Panc1 (cell line): ENCODE data around the gene CD84. TPM values are rescaled to one million over a fixed set of nuclear protein-coding genes. Genes with fewer than 3 reads are reported as not detected.

Experiments
- ATAC-seq: fragments of 200-7000 bp; cut with Tn5 transposase; 2 replicates; pipeline ENCODE4 v1.9.1; 2020; ENCODE audit warnings: mild to moderate bottlenecking, moderate library complexity
- BruUV-seq: library from RNA; stranded (reverse); fragments of 400-500 nt; replicated peaks from 2 replicates; lab custom pipeline; 2021; lab: Mats Ljungman, UMichigan
- CTCF ChIA-PET: fragments of 300-600 bp; sonication (Branson Sonifier 250); formaldehyde crosslinking; loops from one replicate; lab custom pipeline; 2022; ENCODE audit warnings: antibody characterized with exemption; lab: Charles Lee
- POLR2A ChIA-PET: fragments of 300-600 bp; sonication (Branson Sonifier 250); formaldehyde crosslinking; loops from one replicate; lab custom pipeline; 2022; ENCODE audit warnings: antibody characterized with exemption; lab: Charles Lee
- DNase-seq: peaks from one replicate; pipeline ENCODE4 v3.0.0-alpha.2; 2010; ENCODE audit warnings: low read depth, low spot score
- H3K27ac ChIP-seq: 2 replicates; pipeline ENCODE4 v1.5.1; 2011; ENCODE audit warnings: mild to moderate bottlenecking, low read length, inconsistent platforms
- H3K27me3 ChIP-seq: fragments of 200-500 bp; sonication (Bioruptor generic); 2 replicates; pipeline ENCODE4 v1.6.0; 2014; ENCODE audit warnings: low read length, inconsistent platforms; ENCODE audit not compliant: control insufficient read depth, insufficient read depth
- H3K36me3 ChIP-seq: fragments of 200-500 bp; sonication (Bioruptor generic); 2 replicates; pipeline ENCODE4 v1.5.1; 2014; ENCODE audit warnings: inconsistent platforms, mild to moderate bottlenecking, low read length, moderate library complexity; ENCODE audit not compliant: control insufficient read depth, insufficient read depth
- H3K4me1 ChIP-seq: 2 replicates; pipeline ENCODE4 v1.5.1; 2011; ENCODE audit warnings: inconsistent platforms, mild to moderate bottlenecking, low read length, moderate library complexity; ENCODE audit not compliant: control insufficient read depth, insufficient read depth
- H3K4me3 ChIP-seq, 2 experiments: 2 replicates each; pipeline ENCODE4 v1.5.1; 2011 to 2012; ENCODE audit warnings: low read depth in 2 of 2, low read length in 2 of 2, mild to moderate bottlenecking in 2 of 2, inconsistent platforms in 1 of 2, moderate library complexity in 1 of 2
- H3K9me3 ChIP-seq: fragments of 200-500 bp; sonication (Bioruptor generic); 2 replicates; pipeline ENCODE4 v1.5.1; 2014; ENCODE audit warnings: low read depth, mild to moderate bottlenecking, inconsistent platforms, low read length, moderate library complexity; ENCODE audit not compliant: control insufficient read depth, insufficient read depth
- CTCF ChIP-seq: fragments of 450-650 bp; IDR thresholded peaks from 2 replicates; pipeline ENCODE4 v1.5.1; 2017; ENCODE audit warnings: mild to moderate bottlenecking
- POLR2AphosphoS5 ChIP-seq: IDR thresholded peaks from 2 replicates; pipeline ENCODE4 v1.6.1; 2012; ENCODE audit warnings: mild to moderate bottlenecking, low read depth, low read length, moderate library complexity
- REST ChIP-seq, 2 experiments: IDR thresholded peaks; 2 replicates each; pipeline ENCODE4 v1.6.1; 2011 to 2012; ENCODE audit warnings: low read depth in 2 of 2, control low read depth in 1 of 2, low read length in 1 of 2, mild to moderate bottlenecking in 1 of 2, moderate library complexity in 1 of 2; ENCODE audit not compliant: insufficient read depth in 1 of 2
- SIN3A ChIP-seq: IDR thresholded peaks from 2 replicates; pipeline ENCODE4 v1.6.1; 2012; ENCODE audit warnings: low read depth, mild to moderate bottlenecking, low read length, moderate library complexity, borderline replicate concordance; ENCODE audit not compliant: insufficient read depth
- TCF7L2 ChIP-seq: IDR thresholded peaks from 2 replicates; pipeline ENCODE4 v1.6.1; 2011; ENCODE audit warnings: mild to moderate bottlenecking, low read depth, low read length, inconsistent platforms
- in situ Hi-C: cut with HindIII; loops from 2 replicates; pipeline ENCODE4 v1.10.0; 2016; ENCODE audit warnings: low sequenced_read_pairs, low pct_unique_long_range_greater_than_20kb
- intact Hi-C: fragments of 100-400 bp; cut with micrococcal nuclease; formaldehyde crosslinking; loops from one replicate; pipeline ENCODE4 v1.10.0; 2022; ENCODE audit not compliant: unreplicated experiment
- total RNA-seq: library from RNA; stranded (reverse); gene quantifications from one replicate; pipeline ENCODE4 v1.2.1, GENCODE V29; 2021; ENCODE audit not compliant: unreplicated experiment

The CD84 gene
- total RNA-seq, 1 experiment from 2014 or later, result 0.26 TPM

GRCh38 chr1:160608057-160608456 is 28.8 kb upstream of the CD84 start:
- intact Hi-C loops, result loop anchor here (5.0 kb wide), 1 partner anchor 66 kb away; no protein-coding TSS in a partner anchor
- no peaks in the 10 kb centered on the region for H3K4me1 ChIP-seq
- ATAC-seq, result no peak
- ChIA-PET CTCF (no interaction called here), POLR2A (no interaction called here)
- TF ChIP-seq REST (IDR thresholded peaks at IDR 0.05; ENCODE audit: insufficient read depth in 1 of 2, low read depth in 2 of 2, low read length in 1 of 2) (no peak), CTCF (no peak), SIN3A (no peak), POLR2AphosphoS5 (no peak), TCF7L2 (no peak)
- no peaks in the 10 kb centered on the region; the same call in 1 of the 2 replicates for H3K27me3 ChIP-seq
- no peaks in the 10 kb centered on the region for H3K9me3 ChIP-seq
- H3K27ac ChIP-seq, result no peak overlapping the region
- no peak overlapping the region for H3K4me3 ChIP-seq
- DNase-seq, result no peak
- no peaks in the 10 kb centered on the region for H3K36me3 ChIP-seq
- BruUV-seq, result no TSS peak
- in situ Hi-C loops, result no loop called here

- ChIA-PET POLR2A (no interaction called here), CTCF (no interaction called here)
- intact Hi-C loops, result loop anchor here (1.0 to 5.0 kb wide), 2 partner anchors 65 to 179 kb away; no protein-coding TSS in a partner anchor
- Histone ChIP-seq H3K9me3 (no peaks in the 10 kb centered on the region), H3K36me3 (no peaks in the 10 kb centered on the region), H3K27me3 (no peaks in the 10 kb centered on the region), H3K27ac (no peak overlapping the region), H3K4me3 (no peak overlapping the region), H3K4me1 (no peaks in the 10 kb centered on the region)
- ATAC-seq (no peak), DNase-seq (no peak)
- in situ Hi-C loops, result no loop called here
- TF ChIP-seq REST (IDR thresholded peaks at IDR 0.05; ENCODE audit: insufficient read depth in 1 of 2, low read depth in 2 of 2, low read length in 1 of 2), result no peak
- TF ChIP-seq TCF7L2, result no peak
- no peak for TF ChIP-seq CTCF
- TF ChIP-seq POLR2AphosphoS5, result no peak
- TF ChIP-seq SIN3A, result no peak
- no TSS peak for BruUV-seq
These were observed 28.4 kb upstream of the CD84 start for GRCh38 chr1:160607672-160608032.
